GM18508 (cell line): ENCODE measurements around the gene KRTAP10-11.

Source experiments
- ATAC-seq: cut with Tn5 transposase; IDR thresholded peaks from one replicate; pipeline ENCODE4 v1.9.1; 2021; ENCODE audit warnings: moderate number of reproducible peaks; ENCODE audit not compliant: insufficient read depth, unreplicated experiment

Gene KRTAP10-11

GRCh38 chr21:44691686-44692085 lies 45.5 kb downstream of the KRTAP10-11 start:
- ATAC-seq, result no peak

DNA sequence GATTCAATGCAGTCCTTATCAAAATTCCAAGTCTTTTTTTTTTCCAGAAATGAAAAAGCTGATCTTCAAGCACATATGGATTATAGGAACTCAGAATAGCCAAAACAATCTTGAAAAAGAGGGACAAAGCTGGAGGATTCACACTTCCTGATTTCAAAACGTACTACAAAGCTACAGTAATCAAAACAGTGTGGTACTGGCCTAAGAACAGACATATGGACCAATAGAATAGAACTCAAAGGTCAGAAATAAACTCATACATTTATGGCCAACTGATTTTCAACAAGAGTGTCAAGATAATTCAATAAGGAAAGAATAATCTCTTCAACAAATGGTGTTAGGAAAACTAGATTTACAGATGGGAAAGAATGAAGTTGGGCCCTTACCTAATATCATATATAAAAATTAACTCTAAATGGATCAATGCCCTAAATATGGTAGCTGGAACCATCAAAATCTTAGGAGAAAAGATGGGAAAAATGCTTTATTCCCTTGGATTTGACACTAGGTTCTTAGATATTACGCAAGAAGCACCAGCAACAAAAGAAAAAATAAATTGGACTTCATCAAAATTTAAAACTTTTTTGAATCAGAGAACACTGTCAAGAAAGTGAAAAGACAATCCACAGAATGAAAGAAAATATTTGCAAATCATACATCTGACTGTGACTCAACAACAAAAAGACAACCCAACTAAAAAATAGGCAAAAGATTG lies 46.7 kb downstream of the KRTAP10-11 start:
- ATAC-seq, result no peak

DNA sequence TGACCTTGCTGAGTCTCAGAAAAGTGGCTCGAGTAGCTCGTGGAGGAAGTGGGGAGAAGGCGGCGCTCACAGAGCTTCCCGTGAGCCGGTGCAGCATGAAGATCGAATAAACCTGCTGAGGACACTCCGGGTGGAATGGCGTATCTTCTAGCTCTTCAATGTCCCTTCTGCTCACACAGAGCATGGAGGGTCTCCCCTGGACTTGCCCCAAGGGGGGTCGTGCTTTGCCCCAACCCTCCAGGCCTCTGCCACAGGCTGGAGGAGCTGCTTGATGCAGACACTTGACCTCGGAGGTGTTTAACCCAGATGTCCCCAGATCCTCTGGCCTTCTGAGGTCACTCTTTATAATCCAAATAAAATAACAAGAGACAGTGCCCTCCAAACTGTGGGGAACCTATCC lies 48.6 kb downstream of the KRTAP10-11 start:
- ATAC-seq, result no peak

DNA sequence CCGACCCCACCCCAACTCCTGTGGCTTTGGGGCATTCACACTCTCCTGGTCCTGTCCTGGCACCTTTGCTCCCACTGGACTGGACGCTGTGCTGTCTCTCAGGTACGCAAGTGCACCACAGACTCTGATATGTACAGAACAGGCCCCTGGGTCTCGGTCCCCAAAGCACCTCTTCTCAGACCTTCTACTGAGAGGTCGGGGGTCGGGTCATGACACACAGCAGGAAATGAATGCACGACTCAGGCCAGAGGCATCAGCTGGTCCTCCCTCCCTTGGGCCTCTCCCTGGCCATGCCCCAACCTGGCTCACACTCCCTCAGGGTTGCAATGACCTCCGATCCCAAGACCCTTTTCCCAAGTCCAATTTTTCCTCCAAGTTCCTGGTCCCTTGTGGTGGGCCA lies 49.0 kb downstream of the KRTAP10-11 start:
- no peak for ATAC-seq

GRCh38 chr21:44695641-44696040 lies 49.4 kb downstream of the KRTAP10-11 start:
- ATAC-seq, result no peak

- ATAC-seq, result no peak
Observed at GRCh38 chr21:44696572-44696971, 50.4 kb downstream of the KRTAP10-11 start.
